Measurements from ENCODE around the gene ABHD14A. TPM values are rescaled to one million over a fixed set of nuclear protein-coding genes. Genes with fewer than 3 reads are reported as not detected.

Gene ABHD14A
- total and polyA plus RNA-seq, 8 donors, result 5.9 to 36.3 (median 9.7) TPM

- Histone ChIP-seq H3K4me1 (peaks cover 0 to 18% (median 5%) of the 10 kb centered on the region in 3 donors), H3K27ac (peak within 1 kb of the TSS; percentile 40 to 83 (median 71)), H3K36me3 (peaks cover 0 to 4% (median 3%) of the 10 kb centered on the region in 3 donors), H3K9me3 (no peaks in the 10 kb centered on the region), H3K27me3 (no peaks in the 10 kb centered on the region), H3K4me3 (peak within 1 kb of the TSS; percentile 52 to 94 (median 64))
- WGBS, 2 donors, result 1% methylated on average over 67 of the region's 67 CpGs
- peak; percentile 96 to 100 (median 100) for DNase-seq
- peak; percentile 95 to 97 (median 96) for ATAC-seq
- peak; percentile 100 for TF ChIP-seq CTCF (IDR thresholded peaks at IDR 0.05)
- peak; percentile 98 for FAIRE-seq
- intact Hi-C loops (cut with DNase I), result loop anchor here in 1 of 3 donors (10.0 kb wide), 1 partner anchor 183 kb away; no protein-coding TSS in a partner anchor
Measured at GRCh38 chr3:51941798-51942602, 32.9 kb upstream of the ABHD14A start, which contains the start of the genes PARP3 and RRP9. TSS of gene PARP3 (plus strand) at chr3:51942363. CDS start at chr3:51943356, 993 bp downstream. TSS of gene RRP9 (minus strand) at chr3:51941904. CDS start at chr3:51941867, 37 bp downstream.

GRCh38 chr3:51942603-51943450 lies 32.0 kb upstream of the ABHD14A start:
- Histone ChIP-seq H3K27ac (peak overlapping the region; percentile 40 to 83 (median 71)), H3K4me1 (peaks cover 0 to 18% (median 5%) of the 10 kb centered on the region in 3 donors), H3K36me3 (no peaks in the 10 kb centered on the region), H3K27me3 (no peaks in the 10 kb centered on the region), H3K4me3 (peak overlapping the region in 3 of 4 donors; percentile 22 to 94 (median 70)), H3K9me3 (no peaks in the 10 kb centered on the region)
- WGBS, 2 donors, result 54 to 60% methylated on average over 17 of the region's 17 CpGs
- ATAC-seq, result peak; percentile 4 to 46 (median 6)
- no peak for TF ChIP-seq CTCF (IDR thresholded peaks at IDR 0.05)
- no peak for FAIRE-seq
- DNase-seq, result peak in 3 of 6 donors; percentile 39 to 73 (median 61)
- intact Hi-C loops (cut with DNase I), result loop anchor here in 1 of 3 donors (10.0 kb wide), 1 partner anchor 182 kb away; no protein-coding TSS in a partner anchor

- DNase-seq (peak in 2 of 6 donors; percentile 28 to 71), FAIRE-seq (no peak), ATAC-seq (no peak)
- Histone ChIP-seq H3K36me3 (no peaks in the 10 kb centered on the region), H3K9me3 (no peaks in the 10 kb centered on the region), H3K4me1 (peaks cover 0 to 18% (median 5%) of the 10 kb centered on the region in 3 donors), H3K4me3 (no peak overlapping the region), H3K27me3 (no peaks in the 10 kb centered on the region), H3K27ac (no peak overlapping the region)
- intact Hi-C loops (cut with DNase I), result loop anchor here in 1 of 3 donors (10.0 kb wide), 1 partner anchor 181 kb away; no protein-coding TSS in a partner anchor
- WGBS, 2 donors, result 93 to 97% methylated on average over 21 of the region's 21 CpGs
- no peak for TF ChIP-seq CTCF (IDR thresholded peaks at IDR 0.05)
Measured at GRCh38 chr3:51943451-51944391, 31.1 kb upstream of the ABHD14A start.

GRCh38 chr3:51944451-51945021 lies 30.3 kb upstream of the ABHD14A start:
- ATAC-seq (no peak), FAIRE-seq (no peak), DNase-seq (no peak)
- Histone ChIP-seq H3K36me3 (no peaks in the 10 kb centered on the region), H3K27ac (no peak overlapping the region), H3K9me3 (no peaks in the 10 kb centered on the region), H3K27me3 (no peaks in the 10 kb centered on the region), H3K4me1 (peaks cover 0 to 18% (median 5%) of the 10 kb centered on the region in 3 donors), H3K4me3 (no peak overlapping the region)
- no peak for TF ChIP-seq CTCF (IDR thresholded peaks at IDR 0.05)
- 79 to 83% methylated on average over 11 of the region's 11 CpGs for WGBS, 2 donors
- intact Hi-C loops (cut with DNase I), result loop anchor here in 1 of 3 donors (10.0 kb wide), 1 partner anchor 180 kb away; no protein-coding TSS in a partner anchor

All from pancreas (tissue), 10 donors.